ENCODE results near the gene SCNN1B.
"Not testable (repeated sequence)": the region's sequence is repeated elsewhere in the genome, so short reads cannot be mapped to it uniquely, and the experiment has no call there.

SCNN1B gene

DNA sequence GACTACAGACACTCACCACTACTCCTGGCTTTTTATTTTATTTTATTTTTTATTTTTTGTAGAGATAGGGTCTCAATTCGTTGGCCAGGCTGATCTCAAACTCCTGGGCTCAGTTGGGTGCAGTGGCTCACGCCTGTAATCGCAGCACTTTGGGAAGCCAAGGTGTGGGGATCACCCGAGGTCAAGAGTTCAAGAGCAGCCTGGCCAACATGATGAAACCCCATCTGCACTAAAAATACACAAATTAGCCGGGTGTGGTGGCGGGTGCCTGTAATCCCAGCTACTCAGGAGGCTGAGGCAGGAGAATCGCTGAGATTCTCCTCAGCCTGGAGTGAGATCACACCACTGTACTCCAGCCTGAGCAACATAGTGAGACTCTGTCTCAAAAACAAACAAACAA lies 64.2 kb downstream of the SCNN1B start:
- H3K4me3 Mint-ChIP-seq; H3K4me1 Mint-ChIP-seq (ENCODE audit: low read depth); H3K36me3 Mint-ChIP-seq (ENCODE audit: low read depth); H3K27ac Mint-ChIP-seq; H3K27me3 Mint-ChIP-seq; intact Hi-C loops (cut with micrococcal nuclease); H3K9me3 Mint-ChIP-seq: not testable (repeated sequence)

- H3K4me1 Mint-ChIP-seq (ENCODE audit: low read depth): no peaks in the 10 kb centered on the region
- no peaks in the 10 kb centered on the region for H3K36me3 Mint-ChIP-seq (ENCODE audit: low read depth)
- H3K27me3 Mint-ChIP-seq: peaks cover 3% of the 10 kb centered on the region
- no peak overlapping the region for H3K27ac Mint-ChIP-seq
- H3K4me3 Mint-ChIP-seq: no peak overlapping the region
- H3K9me3 Mint-ChIP-seq: no peaks in the 10 kb centered on the region
- intact Hi-C loops (cut with micrococcal nuclease): no loop called here
These were observed 65.5 kb downstream of the SCNN1B start for GRCh38 chr16:23367564-23367963.

DNA sequence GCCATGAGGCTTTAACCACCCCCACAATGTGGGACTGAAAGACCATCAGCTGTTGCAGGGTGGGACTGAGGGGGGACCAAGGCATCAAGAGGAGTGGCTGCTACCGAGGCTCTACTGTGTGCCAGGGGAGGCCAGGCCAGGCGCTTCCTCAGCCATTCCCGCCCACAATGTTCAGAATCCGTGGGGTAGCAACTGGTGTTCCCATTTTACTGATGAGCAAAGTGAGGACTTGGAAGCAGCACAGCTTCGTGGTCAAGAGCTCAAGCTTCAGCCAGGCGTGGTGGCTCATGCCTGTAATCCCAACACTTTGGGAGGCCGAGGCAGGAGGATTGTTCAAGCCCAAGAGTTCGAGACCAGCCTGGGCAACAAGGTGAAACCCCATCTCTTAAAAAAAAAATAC lies 65.9 kb downstream of the SCNN1B start:
- no peaks in the 10 kb centered on the region for H3K9me3 Mint-ChIP-seq
- no peaks in the 10 kb centered on the region for H3K36me3 Mint-ChIP-seq (ENCODE audit: low read depth)
- H3K4me3 Mint-ChIP-seq: no peak overlapping the region
- peaks cover 3% of the 10 kb centered on the region for H3K27me3 Mint-ChIP-seq
- intact Hi-C loops (cut with micrococcal nuclease): no loop called here
- H3K4me1 Mint-ChIP-seq (ENCODE audit: low read depth): no peaks in the 10 kb centered on the region
- H3K27ac Mint-ChIP-seq: no peak overlapping the region

- intact Hi-C loops (cut with micrococcal nuclease): no loop called here
- H3K27me3 Mint-ChIP-seq: peaks cover 3% of the 10 kb centered on the region
- H3K36me3 Mint-ChIP-seq (ENCODE audit: low read depth): no peaks in the 10 kb centered on the region
- H3K9me3 Mint-ChIP-seq: no peaks in the 10 kb centered on the region
- no peaks in the 10 kb centered on the region for H3K4me1 Mint-ChIP-seq (ENCODE audit: low read depth)
- no peak overlapping the region for H3K27ac Mint-ChIP-seq
- H3K4me3 Mint-ChIP-seq: no peak overlapping the region
These were observed 66.4 kb downstream of the SCNN1B start for GRCh38 chr16:23368469-23368868.

- intact Hi-C loops (cut with micrococcal nuclease): no loop called here
These were observed 67.3 kb downstream of the SCNN1B start for GRCh38 chr16:23369416-23369815.

GRCh38 chr16:23371368-23371767 lies 69.3 kb downstream of the SCNN1B start:
- no peaks in the 10 kb centered on the region for H3K4me1 Mint-ChIP-seq (ENCODE audit: low read depth)
- H3K27ac Mint-ChIP-seq: no peak overlapping the region
- H3K36me3 Mint-ChIP-seq (ENCODE audit: low read depth): no peaks in the 10 kb centered on the region
- no peaks in the 10 kb centered on the region for H3K9me3 Mint-ChIP-seq
- peaks cover 1% of the 10 kb centered on the region for H3K27me3 Mint-ChIP-seq
- H3K4me3 Mint-ChIP-seq: no peak overlapping the region
- intact Hi-C loops (cut with micrococcal nuclease): no loop called here

More at GRCh38 chr16:23369416-23369815, 67.3 kb downstream of the SCNN1B start:
- peaks cover 3% of the 10 kb centered on the region for H3K27me3 Mint-ChIP-seq
- H3K36me3 Mint-ChIP-seq (ENCODE audit: low read depth): no peaks in the 10 kb centered on the region
- H3K27ac Mint-ChIP-seq: no peak overlapping the region
- H3K9me3 Mint-ChIP-seq: no peaks in the 10 kb centered on the region
- no peak overlapping the region for H3K4me3 Mint-ChIP-seq
- no peaks in the 10 kb centered on the region for H3K4me1 Mint-ChIP-seq (ENCODE audit: low read depth)

DNA sequence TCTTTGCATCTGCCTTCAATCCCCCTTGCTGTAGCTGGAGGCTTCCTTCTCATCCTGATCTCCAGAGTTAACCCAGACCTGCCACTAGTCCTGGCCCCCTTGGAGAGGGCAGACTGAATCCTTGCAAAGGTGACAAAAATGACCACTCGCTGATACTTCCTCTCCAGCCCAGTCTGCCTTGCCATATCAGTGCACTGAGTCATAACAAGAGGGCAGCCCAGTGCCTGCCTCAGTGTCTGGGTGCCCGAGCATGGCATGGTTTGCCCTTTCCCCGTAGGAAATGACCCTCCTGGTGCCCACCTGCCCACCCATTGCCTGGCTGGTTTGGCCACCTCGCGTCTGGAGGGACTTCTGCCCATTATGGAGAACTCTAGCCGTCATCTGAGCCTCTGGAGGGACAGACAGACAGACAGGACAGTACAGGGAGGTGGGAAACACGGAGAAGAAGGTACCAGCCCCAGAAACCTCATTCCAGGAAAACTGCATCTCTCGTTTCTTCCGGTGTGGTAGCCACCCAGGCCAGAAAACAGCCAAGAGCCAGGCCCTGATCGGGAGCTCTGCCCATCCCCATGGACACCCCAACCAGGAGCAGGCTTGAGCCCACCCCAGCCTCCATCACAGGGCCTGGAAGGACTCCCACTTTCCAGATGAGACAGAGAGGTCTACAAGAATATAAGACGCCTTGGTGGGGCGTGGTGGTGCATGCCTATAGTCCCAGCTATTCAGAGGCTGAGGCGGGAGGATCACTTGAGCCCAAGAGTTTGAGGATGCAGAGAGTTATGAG lies 71.5 kb downstream of the SCNN1B start:
- Mint-ChIP-seq H3K4me3 (no peak overlapping the region), H3K27me3 (peaks cover 1% of the 10 kb centered on the region), H3K27ac (no peak overlapping the region), H3K4me1 (ENCODE audit: low read depth) (no peaks in the 10 kb centered on the region), H3K36me3 (ENCODE audit: low read depth) (no peaks in the 10 kb centered on the region), H3K9me3 (no peaks in the 10 kb centered on the region)
- intact Hi-C loops (cut with micrococcal nuclease): no loop called here

- Mint-ChIP-seq H3K36me3 (ENCODE audit: low read depth) (no peaks in the 10 kb centered on the region), H3K4me3 (no peak overlapping the region), H3K27ac (no peak overlapping the region), H3K4me1 (ENCODE audit: low read depth) (no peaks in the 10 kb centered on the region), H3K27me3 (peaks cover 1% of the 10 kb centered on the region), H3K9me3 (no peaks in the 10 kb centered on the region)
- intact Hi-C loops (cut with micrococcal nuclease): no loop called here
These were observed 72.8 kb downstream of the SCNN1B start for GRCh38 chr16:23374721-23375510.

DNA sequence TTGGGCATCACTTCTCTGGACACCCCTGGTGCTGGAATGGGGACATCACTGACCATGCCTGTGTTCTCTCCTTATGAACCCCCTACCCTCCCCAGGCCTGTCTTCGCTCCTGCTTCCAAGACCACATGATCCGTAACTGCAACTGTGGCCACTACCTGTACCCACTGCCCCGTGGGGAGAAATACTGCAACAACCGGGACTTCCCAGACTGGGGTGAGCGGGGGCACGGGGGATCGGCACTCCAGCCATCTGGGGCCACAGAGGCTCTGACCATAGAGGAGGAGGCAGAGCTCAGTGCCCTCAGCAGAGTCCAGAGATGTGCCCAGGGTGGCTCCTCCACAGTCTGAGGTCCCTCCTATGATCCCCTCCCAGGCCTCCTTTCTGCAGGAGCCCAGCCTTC lies 73.5 kb downstream of the SCNN1B start:
- no peaks in the 10 kb centered on the region for H3K36me3 Mint-ChIP-seq (ENCODE audit: low read depth)
- H3K27me3 Mint-ChIP-seq: peaks cover under 1% of the 10 kb centered on the region
- H3K4me1 Mint-ChIP-seq (ENCODE audit: low read depth): no peaks in the 10 kb centered on the region
- no peak overlapping the region for H3K27ac Mint-ChIP-seq
- intact Hi-C loops (cut with micrococcal nuclease): no loop called here
- no peak overlapping the region for H3K4me3 Mint-ChIP-seq
- H3K9me3 Mint-ChIP-seq: no peaks in the 10 kb centered on the region

DNA sequence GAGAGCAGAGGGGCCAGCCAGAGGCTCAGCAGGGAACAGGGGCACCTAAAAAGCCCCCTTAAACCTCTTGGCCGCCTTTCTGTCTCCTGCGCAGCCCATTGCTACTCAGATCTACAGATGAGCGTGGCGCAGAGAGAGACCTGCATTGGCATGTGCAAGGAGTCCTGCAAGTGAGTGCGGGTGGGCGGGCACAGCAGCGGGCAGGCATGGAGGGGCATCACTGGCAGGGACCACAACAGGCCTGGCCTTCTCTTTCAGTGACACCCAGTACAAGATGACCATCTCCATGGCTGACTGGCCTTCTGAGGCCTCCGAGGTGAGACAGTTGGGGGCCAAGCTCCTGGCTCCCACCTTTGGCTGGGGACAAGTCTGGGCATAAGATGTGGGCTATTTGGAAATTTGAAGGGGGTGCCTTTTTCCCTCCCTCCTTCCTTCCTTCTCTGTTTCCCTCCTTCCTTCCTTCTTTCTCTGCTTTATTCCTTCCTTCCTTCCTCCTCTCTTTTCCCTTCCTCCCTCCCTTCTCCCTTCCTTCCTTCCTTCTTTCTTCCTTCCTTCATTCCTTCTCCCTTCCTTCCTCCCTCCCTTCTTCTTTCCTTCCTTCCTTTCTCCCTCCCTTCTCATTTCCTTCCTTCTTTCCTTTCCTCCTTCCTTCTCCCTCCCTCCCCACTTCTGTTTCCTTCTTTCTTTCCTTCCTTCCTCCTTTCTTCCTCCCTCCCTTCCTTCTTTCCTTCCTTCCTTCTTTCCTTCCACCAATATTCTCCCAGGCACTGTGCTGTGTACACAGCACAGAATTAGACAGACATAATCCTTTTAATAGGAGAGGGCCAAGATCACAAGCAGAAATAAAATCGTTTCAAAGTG lies 75.2 kb downstream of the SCNN1B start:
- intact Hi-C loops (cut with micrococcal nuclease): no loop called here
- Mint-ChIP-seq H3K36me3 (ENCODE audit: low read depth) (no peaks in the 10 kb centered on the region), H3K4me3 (no peak overlapping the region), H3K4me1 (ENCODE audit: low read depth) (no peaks in the 10 kb centered on the region), H3K27ac (no peak overlapping the region), H3K9me3 (no peaks in the 10 kb centered on the region), H3K27me3 (no peaks in the 10 kb centered on the region)

DNA sequence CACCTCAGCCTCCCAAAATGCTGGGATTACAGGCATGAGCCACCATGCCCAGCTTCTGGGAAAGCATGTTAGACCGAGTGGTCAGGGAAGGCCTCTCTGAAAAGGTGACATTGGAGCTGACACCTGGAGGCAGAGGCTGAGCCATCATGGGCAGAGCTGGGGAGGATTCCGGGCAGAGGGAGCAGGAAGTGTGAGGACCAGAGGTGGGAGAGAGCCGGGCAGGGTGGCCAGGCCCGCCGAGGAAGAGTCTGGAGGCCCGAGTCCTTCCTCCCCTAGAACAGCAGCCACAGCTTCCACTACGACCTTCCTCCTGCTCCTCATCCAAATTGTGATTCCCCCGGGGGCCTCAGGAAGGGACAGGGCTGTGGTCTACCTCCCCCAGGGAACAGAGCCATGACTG lies 76.2 kb downstream of the SCNN1B start:
- H3K36me3 Mint-ChIP-seq (ENCODE audit: low read depth): no peaks in the 10 kb centered on the region
- intact Hi-C loops (cut with micrococcal nuclease): no loop called here
- H3K27ac Mint-ChIP-seq: no peak overlapping the region
- H3K4me1 Mint-ChIP-seq (ENCODE audit: low read depth): no peaks in the 10 kb centered on the region
- H3K9me3 Mint-ChIP-seq: no peaks in the 10 kb centered on the region
- no peaks in the 10 kb centered on the region for H3K27me3 Mint-ChIP-seq
- H3K4me3 Mint-ChIP-seq: no peak overlapping the region

DNA sequence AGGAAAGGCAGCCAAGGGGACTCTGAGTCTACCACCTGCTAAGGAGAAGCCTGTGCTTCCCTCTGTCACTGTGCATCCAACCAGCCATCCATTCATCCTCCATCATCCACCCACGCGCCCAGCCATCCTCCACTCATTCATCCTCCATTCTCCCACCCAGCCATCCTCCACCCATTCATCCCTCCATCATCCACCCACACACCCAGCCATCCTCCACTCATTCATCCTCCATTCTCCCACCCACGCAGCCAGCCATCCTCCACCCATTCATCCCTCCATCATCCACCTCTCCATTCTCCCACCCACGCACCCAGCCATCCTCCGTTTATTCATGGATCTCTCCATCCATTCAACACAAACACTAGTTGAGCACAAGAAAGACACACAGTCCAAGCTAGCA lies 76.8 kb downstream of the SCNN1B start:
- intact Hi-C loops (cut with micrococcal nuclease): no loop called here
- Mint-ChIP-seq H3K27ac (no peak overlapping the region), H3K36me3 (ENCODE audit: low read depth) (no peaks in the 10 kb centered on the region), H3K9me3 (no peaks in the 10 kb centered on the region), H3K4me1 (ENCODE audit: low read depth) (no peaks in the 10 kb centered on the region), H3K27me3 (no peaks in the 10 kb centered on the region), H3K4me3 (no peak overlapping the region)

GRCh38 chr16:23379707-23380106 lies 77.6 kb downstream of the SCNN1B start:
- Mint-ChIP-seq H3K4me3 (no peak overlapping the region), H3K36me3 (ENCODE audit: low read depth) (no peaks in the 10 kb centered on the region), H3K27ac (no peak overlapping the region), H3K27me3 (no peaks in the 10 kb centered on the region), H3K9me3 (no peaks in the 10 kb centered on the region), H3K4me1 (ENCODE audit: low read depth) (no peaks in the 10 kb centered on the region)
- intact Hi-C loops (cut with micrococcal nuclease): no loop called here

DNA sequence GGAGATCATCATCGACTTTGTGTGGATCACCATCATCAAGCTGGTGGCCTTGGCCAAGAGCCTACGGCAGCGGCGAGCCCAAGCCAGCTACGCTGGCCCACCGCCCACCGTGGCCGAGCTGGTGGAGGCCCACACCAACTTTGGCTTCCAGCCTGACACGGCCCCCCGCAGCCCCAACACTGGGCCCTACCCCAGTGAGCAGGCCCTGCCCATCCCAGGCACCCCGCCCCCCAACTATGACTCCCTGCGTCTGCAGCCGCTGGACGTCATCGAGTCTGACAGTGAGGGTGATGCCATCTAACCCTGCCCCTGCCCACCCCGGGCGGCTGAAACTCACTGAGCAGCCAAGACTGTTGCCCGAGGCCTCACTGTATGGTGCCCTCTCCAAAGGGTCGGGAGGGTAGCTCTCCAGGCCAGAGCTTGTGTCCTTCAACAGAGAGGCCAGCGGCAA lies 78.4 kb downstream of the SCNN1B start:
- intact Hi-C loops (cut with micrococcal nuclease): no loop called here
- H3K27me3 Mint-ChIP-seq: no peaks in the 10 kb centered on the region
- H3K4me3 Mint-ChIP-seq: no peak overlapping the region
- no peaks in the 10 kb centered on the region for H3K9me3 Mint-ChIP-seq
- no peak overlapping the region for H3K27ac Mint-ChIP-seq
- no peaks in the 10 kb centered on the region for H3K4me1 Mint-ChIP-seq (ENCODE audit: low read depth)
- H3K36me3 Mint-ChIP-seq (ENCODE audit: low read depth): no peaks in the 10 kb centered on the region
